ENCODE measurements around the gene FALEC.

Gene FALEC

GRCh38 chr1:150512846-150513245 lies 2.7 kb upstream of the FALEC start:
- no peak for FAIRE-seq

GRCh38 chr1:150513351-150513791 lies 2.2 kb upstream of the FALEC start:
- no peak for FAIRE-seq

GRCh38 chr1:150514260-150514659 lies 1.3 kb upstream of the FALEC start:
- no peak for FAIRE-seq

GRCh38 chr1:150514913-150515327 lies 632 bp upstream of the FALEC start:
- no peak for FAIRE-seq

- no peak for FAIRE-seq
These were observed 569 bp downstream of the FALEC start for GRCh38 chr1:150516050-150516591.

- no peak for FAIRE-seq
These were observed 1.1 kb downstream of the FALEC start for GRCh38 chr1:150516616-150517015.

GRCh38 chr1:150521196-150521968 lies 5.8 kb downstream of the FALEC start:
- no peak for FAIRE-seq

GRCh38 chr1:150525348-150525747 lies 9.8 kb downstream of the FALEC start:
- no peak for FAIRE-seq

GRCh38 chr1:150528196-150528595 lies 12.6 kb downstream of the FALEC start:
- no peak for FAIRE-seq

GRCh38 chr1:150529017-150529416 lies 13.5 kb downstream of the FALEC start:
- FAIRE-seq, result no peak

- FAIRE-seq, result no peak
These were observed 15.1 kb downstream of the FALEC start for GRCh38 chr1:150530491-150531159.

- no peak for FAIRE-seq
These were observed 17.3 kb downstream of the FALEC start for GRCh38 chr1:150532860-150533259.

GRCh38 chr1:150534002-150534401 lies 18.4 kb downstream of the FALEC start:
- FAIRE-seq, result no peak

- FAIRE-seq, result no peak
These were observed 20.1 kb downstream of the FALEC start for GRCh38 chr1:150535511-150536287.

- no peak for FAIRE-seq
These were observed 21.5 kb downstream of the FALEC start for GRCh38 chr1:150536836-150537731.

GRCh38 chr1:150537732-150538684 lies 22.5 kb downstream of the FALEC start:
- FAIRE-seq, result no peak

GRCh38 chr1:150543500-150544143 lies 28.1 kb downstream of the FALEC start:
- FAIRE-seq, result no peak

- no peak for FAIRE-seq
These were observed 28.7 kb downstream of the FALEC start for GRCh38 chr1:150544204-150544603.

GRCh38 chr1:150545486-150546032 lies 30.0 kb downstream of the FALEC start:
- FAIRE-seq, result no peak

GRCh38 chr1:150546294-150546937 lies 30.9 kb downstream of the FALEC start:
- no peak for FAIRE-seq
